ENCODE results near the gene KREMEN1. TPM values are rescaled to one million over a fixed set of nuclear protein-coding genes. Genes with fewer than 3 reads are reported as not detected.

Gene KREMEN1
- total RNA-seq, 1 experiment from 2014 or later = 31.9 TPM

GRCh38 chr22:29106839-29107238, 34.0 kb downstream of the KREMEN1 start:
- Histone ChIP-seq H2AFZ (ENCODE audit: low read depth, low read length, poor library complexity, severe bottlenecking) (no peak overlapping the region), H3K36me3 (ENCODE audit: control insufficient read depth in 1 of 2, insufficient read depth in 2 of 2, low read length in 2 of 2) (no peaks in the 10 kb centered on the region), H3K4me2 (ENCODE audit: low read length) (no peak overlapping the region), H3K4me1 (ENCODE audit: control insufficient read depth in 1 of 2, insufficient read depth in 2 of 2, low read length in 2 of 2) (peaks cover 0 to 10% of the 10 kb centered on the region in 2 experiments; a peak in 1 of 4 replicates), H3K4me3 (replicated peaks in 1 of 2; ENCODE audit: low read depth in 1 of 2, low read length in 2 of 2) (no peak overlapping the region), H3K9me2 (ENCODE audit: insufficient read depth) (no peaks in the 10 kb centered on the region), H3K9me3 (ENCODE audit: control insufficient read depth in 1 of 2, insufficient read depth in 1 of 2, low read depth in 1 of 2, low read length in 2 of 2) (no peaks in the 10 kb centered on the region), H3K27ac (ENCODE audit: low read depth, low read length) (no peak overlapping the region), H4K20me1 (ENCODE audit: insufficient read depth) (no peaks in the 10 kb centered on the region), H3K79me2 (ENCODE audit: insufficient read depth, low read length) (no peaks in the 10 kb centered on the region), H3K9ac (ENCODE audit: low read length) (no peak overlapping the region), H3K27me3 (ENCODE audit: insufficient read depth, low read length) (no peaks in the 10 kb centered on the region)
- no peak for DNase-seq (ENCODE audit: low read depth, low spot score)
- ATAC-seq = no peak
- BruUV-seq (replicated peaks) = no TSS peak
- RAD21 ChIA-PET (ENCODE audit: low non-redundant PET in 1 of 2, low total read pairs in 2 of 2, uncharacterized antibody in 2 of 2, unreplicated experiment in 2 of 2) = no interaction called here
- TF ChIP-seq POLR2A (IDR thresholded peaks at IDR 0.05; ENCODE audit: borderline replicate concordance, extremely low read depth, insufficient read depth, insufficient read length) (no peak), ZFX (IDR thresholded peaks at IDR 0.05) (no peak), SIN3A (IDR thresholded peaks at IDR 0.05; ENCODE audit: low read depth) (no peak), SRF (IDR thresholded peaks at IDR 0.05; ENCODE audit: low read depth) (no peak), ELF1 (IDR thresholded peaks at IDR 0.05; ENCODE audit: borderline replicate concordance, low read depth) (no peak), CBX3 (IDR thresholded peaks at IDR 0.05; ENCODE audit: low read depth) (no peak), EGR1 (IDR thresholded peaks at IDR 0.05; ENCODE audit: low read depth) (no peak), SP1 (IDR thresholded peaks at IDR 0.05; ENCODE audit: low read depth) (no peak), ZNF274 (IDR thresholded peaks at IDR 0.05; ENCODE audit: low read depth, low read length) (no peak), POLR2AphosphoS5 (IDR thresholded peaks at IDR 0.05; ENCODE audit: low read depth, low read length) (no peak), YY1 (IDR thresholded peaks at IDR 0.05; ENCODE audit: extremely low read depth, insufficient replicate concordance, low read depth, low read length) (no peak), REST (IDR thresholded peaks at IDR 0.05; ENCODE audit: low read depth) (no peak), MAX (IDR thresholded peaks at IDR 0.05) (no peak), EZH2phosphoT487 (IDR thresholded peaks at IDR 0.05; ENCODE audit: borderline replicate concordance) (no peak), FOSL1 (IDR thresholded peaks at IDR 0.05; ENCODE audit: low read depth) (no peak), CTCF (IDR thresholded peaks at IDR 0.05 in 2 of 3, conservative IDR thresholded peaks at IDR 0.05 in 1 of 3; ENCODE audit: borderline replicate concordance in 1 of 3, insufficient read depth in 1 of 3, low read depth in 2 of 3, low read length in 2 of 3) (no peak), CEBPB (IDR thresholded peaks at IDR 0.05; ENCODE audit: low read depth) (no peak), ATF3 (IDR thresholded peaks at IDR 0.05) (no peak)
- POLR2A ChIA-PET = no interaction called here
- intact Hi-C loops (cut with micrococcal nuclease) = no loop called here
- CTCF ChIA-PET = no interaction called here
